Adrenal gland (tissue), 12 donors: ENCODE results near the gene P4HA2. TPM values are rescaled to one million over a fixed set of nuclear protein-coding genes. Genes with fewer than 3 reads are reported as not detected.
A peak's percentile ranks its signal among the peaks of the same experiment; 100 is the strongest.

Experiments
- DNase-seq, 7 donors: peaks; one replicate each; pipeline ENCODE4 v3.0.0-alpha.2; 2019 to 2020
- H3K27ac ChIP-seq, 5 donors: fragments of 200-600 bp; sonication (generic) in 4 of 5; 1 replicate in 3 of 5; 2 replicates in 2 of 5; pipeline versions ENCODE4 v1.5.1 to v1.8.0; 2016 to 2020; ENCODE audit warnings: mild to moderate bottlenecking in 1 of 5
- H3K27me3 ChIP-seq: fragments of 200-600 bp; 2 replicates; pipeline ENCODE4 v1.8.0; 2021
- H3K36me3 ChIP-seq, 2 donors: fragments of 200-600 bp; replicated peaks in 1 of 2; 1 replicate in 1 of 2; 2 replicates in 1 of 2; pipeline versions ENCODE4 v1.5.1 to v1.8.0; 2018 to 2022
- H3K4me1 ChIP-seq, 2 donors: fragments of 200-600 bp; replicated peaks in 1 of 2; 1 replicate in 1 of 2; 2 replicates in 1 of 2; pipeline versions ENCODE4 v1.5.1 to v1.8.0; 2018 to 2021
- H3K4me3 ChIP-seq, 4 donors: fragments of 200-600 bp; sonication (generic) in 3 of 4; one replicate each; pipeline ENCODE4 v1.5.1; 2016 to 2018
- H3K9me3 ChIP-seq, 3 donors: fragments of 200-600 bp; sonication (generic) in 1 of 3; replicated peaks in 1 of 3; 1 replicate in 2 of 3; 2 replicates in 1 of 3; pipeline versions ENCODE4 v1.5.1 to v1.8.0; 2016 to 2021
- POLR2A ChIP-seq, 2 donors: fragments of 450-650 bp; IDR thresholded peaks; one replicate each; pipeline ENCODE4 v1.6.1; 2017; ENCODE audit warnings: antibody characterized with exemption in 2 of 2, mild to moderate bottlenecking in 2 of 2, moderate library complexity in 1 of 2
- WGBS, 4 donors: extraction: QIAGEN DNeasy Blood & Tissue Kit in 2 of 4; methylation state at CpG; one replicate each; pipeline versions ENCODE4 v1.1.5 to v1.1.7; 2013 to 2017; 5-methylcytosine and 5-hydroxymethylcytosine counted together
- intact Hi-C, 2 donors: fragments of 100-400 bp; cut with DNase I; formaldehyde crosslinking; loops; one replicate each; pipeline versions ENCODE4 v1.14.1 to v1.15.0; 2022 to 2023
- polyA plus RNA-seq, 3 donors: library from polyadenylated mRNA; stranded (reverse); fragments of 200-250 nt in 2 of 3; fragments of 350-450 nt in 1 of 3; fragmentation: Illumina TruSeq in 1 of 3; extraction: RNeasy Lipid Tissue Mini Kit (QIAGEN cat#74804) in 1 of 3; gene quantifications; one replicate each; pipeline ENCODE4 v1.2.3, GENCODE V29; 2013 to 2014
- total RNA-seq, 9 donors: library from RNA; depleted of rRNA in 4 of 9; stranded (reverse); fragments of >200 nt in 4 of 9; fragments of 120-200 nt in 1 of 9; fragmentation: NEBNext Ultra II Directional in 1 of 9; extraction: Animal tissue kit (Norgen Biotek cat#: 25700) in 1 of 9; gene quantifications; one replicate each; pipeline versions ENCODE4 v1.1.0 to v1.2.4, GENCODE V29; 2013 to 2023
- TF ChIP-seq, protein P1 (sequence below), 6 experiments: fragments of 450-650 bp in 4 of 6; fragments of 200-600 bp in 2 of 6; sonication (generic) in 1 of 6; IDR thresholded peaks; 1 replicate in 5 of 6; 2 replicates in 1 of 6; pipeline versions ENCODE4 v1.5.1 to v1.8.0; 2016 to 2021; ENCODE audit warnings: antibody characterized with exemption in 6 of 6, mild to moderate bottlenecking in 2 of 6, moderate library complexity in 1 of 6
- donor health status: healthy with polysubstance abuse.
- donor health status: Bipolar disorder and iron deficiency.
- donor health status: DM: yes; HTN: yes; CAD: no.
- donor health status: DM: no; HTN: no; CAD: no.
- donor health status: DM: no; HTN: no; CAD: no.
- donor health status: DM: yes; HTN: yes; CAD: no.

Gene P4HA2
- total and polyA plus RNA-seq, 12 donors: 9.9 to 34.0 (median 15.5) TPM

DNA sequence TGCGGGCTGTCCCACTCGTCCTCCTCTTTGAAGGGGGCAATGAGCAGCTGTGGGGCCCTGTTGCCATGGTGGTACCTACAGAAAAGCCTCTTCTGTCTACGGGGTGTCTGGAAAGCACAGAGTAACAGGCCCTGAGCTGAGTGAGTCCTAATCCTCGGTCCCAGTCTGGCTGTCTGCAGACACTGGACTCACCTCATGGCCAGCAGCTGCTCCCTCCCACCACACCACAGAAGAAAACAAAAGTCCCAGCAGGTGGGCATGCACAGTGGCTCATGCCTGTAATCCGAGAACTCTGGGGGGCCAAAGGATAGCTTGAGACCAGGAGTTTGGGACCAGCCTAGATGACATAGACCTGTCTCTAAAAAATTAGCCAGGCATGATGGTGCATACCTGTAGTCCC, 19.9 kb downstream of the P4HA2 start:
- H3K36me3 ChIP-seq: peaks cover 0 to 24% of the 10 kb centered on the region in 2 donors
- TF ChIP-seq, protein P1, sequence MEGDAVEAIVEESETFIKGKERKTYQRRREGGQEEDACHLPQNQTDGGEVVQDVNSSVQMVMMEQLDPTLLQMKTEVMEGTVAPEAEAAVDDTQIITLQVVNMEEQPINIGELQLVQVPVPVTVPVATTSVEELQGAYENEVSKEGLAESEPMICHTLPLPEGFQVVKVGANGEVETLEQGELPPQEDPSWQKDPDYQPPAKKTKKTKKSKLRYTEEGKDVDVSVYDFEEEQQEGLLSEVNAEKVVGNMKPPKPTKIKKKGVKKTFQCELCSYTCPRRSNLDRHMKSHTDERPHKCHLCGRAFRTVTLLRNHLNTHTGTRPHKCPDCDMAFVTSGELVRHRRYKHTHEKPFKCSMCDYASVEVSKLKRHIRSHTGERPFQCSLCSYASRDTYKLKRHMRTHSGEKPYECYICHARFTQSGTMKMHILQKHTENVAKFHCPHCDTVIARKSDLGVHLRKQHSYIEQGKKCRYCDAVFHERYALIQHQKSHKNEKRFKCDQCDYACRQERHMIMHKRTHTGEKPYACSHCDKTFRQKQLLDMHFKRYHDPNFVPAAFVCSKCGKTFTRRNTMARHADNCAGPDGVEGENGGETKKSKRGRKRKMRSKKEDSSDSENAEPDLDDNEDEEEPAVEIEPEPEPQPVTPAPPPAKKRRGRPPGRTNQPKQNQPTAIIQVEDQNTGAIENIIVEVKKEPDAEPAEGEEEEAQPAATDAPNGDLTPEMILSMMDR (IDR thresholded peaks at IDR 0.05): no peak
- no peak for TF ChIP-seq POLR2A (IDR thresholded peaks at IDR 0.05)
- no peaks in the 10 kb centered on the region for H3K9me3 ChIP-seq
- intact Hi-C loops: no loop called here
- H3K4me1 ChIP-seq: no peaks in the 10 kb centered on the region
- no peaks in the 10 kb centered on the region for H3K27me3 ChIP-seq
- 84 to 96% (median 89%) methylated on average over 3 to 5 of the region's 5 CpGs for WGBS, 4 donors
- no peak overlapping the region for H3K27ac ChIP-seq
- H3K4me3 ChIP-seq: no peak overlapping the region
- peak in 2 of 7 donors; percentile 6 to 25 for DNase-seq

DNA sequence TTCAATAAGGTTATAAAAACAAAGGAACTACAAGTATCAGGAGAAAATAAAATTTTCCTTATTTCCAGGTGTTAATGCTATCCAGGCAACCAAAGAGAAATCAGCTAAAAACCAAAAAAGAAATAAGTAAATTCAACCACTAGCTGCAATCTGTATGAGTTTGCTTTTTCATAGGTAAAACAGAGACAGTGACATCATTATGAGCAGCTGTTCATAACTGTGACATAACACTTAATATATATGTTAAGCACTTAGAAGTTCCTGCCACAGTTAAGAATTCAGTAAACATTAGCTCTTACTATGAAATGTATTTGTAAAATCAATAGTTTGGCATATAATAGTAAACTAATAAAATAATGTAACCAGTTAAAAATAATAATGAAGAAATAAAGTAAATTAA, 20.9 kb downstream of the P4HA2 start:
- H3K27ac ChIP-seq: no peak overlapping the region
- H3K4me3 ChIP-seq: no peak overlapping the region
- H3K36me3 ChIP-seq: peaks cover 0 to 21% of the 10 kb centered on the region in 2 donors
- H3K9me3 ChIP-seq: no peaks in the 10 kb centered on the region
- TF ChIP-seq, protein P1 (IDR thresholded peaks at IDR 0.05): no peak
- TF ChIP-seq POLR2A (IDR thresholded peaks at IDR 0.05): no peak
- intact Hi-C loops: no loop called here
- no peak for DNase-seq
- H3K4me1 ChIP-seq: no peaks in the 10 kb centered on the region
- H3K27me3 ChIP-seq: no peaks in the 10 kb centered on the region

DNA sequence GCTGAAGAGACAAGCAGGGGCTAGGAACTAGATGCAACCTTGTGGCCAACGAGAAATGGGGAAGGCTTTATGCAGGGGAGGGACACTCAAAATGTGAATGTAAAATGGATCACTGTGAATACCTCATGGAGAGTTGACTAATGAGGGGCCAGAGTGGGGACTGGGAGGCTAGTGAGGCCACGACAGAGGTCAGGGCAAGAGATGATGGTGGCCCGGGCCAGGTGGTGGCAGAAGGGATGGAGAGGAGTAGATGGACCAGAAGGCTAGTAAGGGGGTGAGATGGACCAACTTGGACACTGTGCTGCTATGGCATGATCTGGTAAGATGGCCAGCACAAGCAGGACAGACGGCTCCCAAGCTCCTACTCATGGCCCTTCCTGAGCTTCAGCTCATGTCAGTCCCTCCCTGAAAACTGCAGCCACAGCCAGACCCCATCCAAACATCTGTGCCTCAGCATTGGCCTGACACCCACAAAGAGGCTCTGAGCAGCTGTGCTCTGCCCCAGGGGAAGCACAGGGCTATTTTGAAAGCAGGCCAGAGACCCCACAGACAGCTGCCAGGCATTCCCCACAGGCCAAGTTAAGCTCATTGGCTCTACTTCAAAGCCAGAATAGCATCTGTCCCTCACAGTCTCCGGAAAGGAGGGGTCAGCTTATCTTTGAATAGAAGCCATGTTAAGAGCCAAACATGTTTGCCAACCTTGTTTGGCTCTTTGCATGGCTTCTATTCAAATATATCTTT, 22.1 kb downstream of the P4HA2 start:
- Histone ChIP-seq H3K36me3 (peaks cover 0 to 21% of the 10 kb centered on the region in 2 donors), H3K9me3 (no peaks in the 10 kb centered on the region), H3K27ac (no peak overlapping the region), H3K27me3 (no peaks in the 10 kb centered on the region), H3K4me3 (no peak overlapping the region), H3K4me1 (no peaks in the 10 kb centered on the region)
- 65 to 81% (median 76%) methylated on average over 5 of the region's 5 CpGs for whole genome bisulfite sequencing, 4 donors
- no peak for TF ChIP-seq POLR2A (IDR thresholded peaks at IDR 0.05)
- TF ChIP-seq, protein P1 (IDR thresholded peaks at IDR 0.05): no peak
- peak in 1 of 7 donors; percentile 40 for DNase-seq
- intact Hi-C loops: no loop called here

DNA sequence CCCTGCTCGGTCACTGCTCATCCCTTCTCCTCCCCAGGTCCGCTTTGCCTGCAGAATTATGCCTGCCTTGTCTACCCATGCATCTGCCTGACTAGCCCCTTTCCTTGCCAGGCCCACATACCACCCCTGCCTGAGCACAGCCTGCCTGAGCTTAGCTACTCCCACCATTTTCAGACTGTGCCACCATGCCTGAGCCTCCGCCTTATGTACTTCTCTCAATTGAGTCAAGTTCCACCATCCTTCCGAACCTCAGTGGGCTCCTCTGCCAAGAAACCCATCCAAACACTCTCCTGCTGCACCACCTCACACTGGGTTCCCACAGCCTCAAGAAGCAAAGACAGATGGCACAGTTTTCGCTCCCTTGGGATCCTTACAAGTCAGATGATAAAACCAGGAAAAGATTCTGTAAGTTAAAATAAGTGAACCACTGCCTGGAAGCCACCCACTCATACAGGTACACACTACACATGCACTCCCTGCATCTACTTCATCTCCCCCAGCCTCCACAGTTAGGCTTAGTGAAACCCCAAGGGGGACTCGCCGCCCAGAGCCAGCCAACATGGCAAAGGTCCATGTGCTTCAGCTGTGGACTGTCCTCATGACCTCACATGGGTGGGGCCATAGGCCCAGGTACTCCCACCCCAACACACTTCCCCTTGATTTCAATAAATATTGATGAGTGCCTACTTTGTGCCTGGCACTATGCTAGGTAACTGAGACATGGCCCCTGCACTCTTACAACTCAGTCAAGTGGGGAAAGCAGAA, 23.1 kb downstream of the P4HA2 start:
- 94 to 98% (median 97%) methylated on average over 5 to 7 of the region's 7 CpGs for WGBS, 4 donors
- H3K4me1 ChIP-seq: no peaks in the 10 kb centered on the region
- no peak overlapping the region for H3K4me3 ChIP-seq
- H3K27ac ChIP-seq: no peak overlapping the region
- intact Hi-C loops: no loop called here
- peaks cover 0 to 13% of the 10 kb centered on the region in 2 donors for H3K36me3 ChIP-seq
- H3K27me3 ChIP-seq: no peaks in the 10 kb centered on the region
- TF ChIP-seq, protein P1 (IDR thresholded peaks at IDR 0.05): no peak
- no peak for TF ChIP-seq POLR2A (IDR thresholded peaks at IDR 0.05)
- peak in 1 of 7 donors; percentile 30 for DNase-seq
- H3K9me3 ChIP-seq: no peaks in the 10 kb centered on the region
